ENCODE data around the gene HNRNPM. TPM values are rescaled to one million over a fixed set of nuclear protein-coding genes. Genes with fewer than 3 reads are reported as not detected.

The HNRNPM gene
- polyA plus RNA-seq, 1 donor = 222 TPM

DNA sequence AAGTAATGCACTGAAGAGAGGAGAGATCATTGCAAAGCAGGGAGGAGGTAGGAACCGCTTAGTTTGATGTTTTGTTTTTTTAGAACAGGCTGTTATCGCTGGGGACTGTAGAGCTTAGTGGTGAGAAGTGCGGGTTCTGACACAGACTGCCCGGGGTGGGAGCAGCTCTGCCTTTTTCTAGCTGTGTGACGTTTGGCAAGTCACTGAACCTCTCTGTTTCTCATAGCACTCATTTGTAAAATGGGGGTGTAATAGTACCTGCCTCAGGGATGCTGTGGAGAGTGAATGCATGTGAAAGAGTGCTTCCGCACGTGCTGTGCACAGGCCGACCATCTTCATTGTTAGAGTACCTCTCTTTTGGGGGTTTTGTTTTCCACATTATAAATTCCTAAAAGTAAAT is 38.4 kb downstream of the HNRNPM start:
- Histone ChIP-seq H3K9me3 (ENCODE audit: control insufficient read depth, low read depth, low read length) (peaks cover 4% of the 10 kb centered on the region), H3K27ac (ENCODE audit: low read length) (no peak overlapping the region), H3K36me3 (ENCODE audit: control insufficient read depth, insufficient read depth, low read length) (peaks cover 86% of the 10 kb centered on the region), H3K27me3 (ENCODE audit: control insufficient read depth, insufficient read depth, low read length) (no peaks in the 10 kb centered on the region), H3K4me3 (ENCODE audit: low read length) (no peak overlapping the region), H3K4me1 (ENCODE audit: control insufficient read depth, insufficient read depth, low read length) (no peaks in the 10 kb centered on the region)
- WGBS (ENCODE audit: insufficient coverage, low lambda C conversion rate) = no CpG with 5 or more reads among the region's 8 CpGs
- DNase-seq = no peak

- no peaks in the 10 kb centered on the region for H3K27me3 ChIP-seq (ENCODE audit: control insufficient read depth, insufficient read depth, low read length)
- peaks cover 87% of the 10 kb centered on the region for H3K36me3 ChIP-seq (ENCODE audit: control insufficient read depth, insufficient read depth, low read length)
- H3K27ac ChIP-seq (ENCODE audit: low read length) = no peak overlapping the region
- peaks cover 4% of the 10 kb centered on the region for H3K9me3 ChIP-seq (ENCODE audit: control insufficient read depth, low read depth, low read length)
- DNase-seq = no peak
- no peak overlapping the region for H3K4me3 ChIP-seq (ENCODE audit: low read length)
- no peaks in the 10 kb centered on the region for H3K4me1 ChIP-seq (ENCODE audit: control insufficient read depth, insufficient read depth, low read length)
- WGBS (ENCODE audit: insufficient coverage, low lambda C conversion rate) = no CpG with 5 or more reads among the region's 18 CpGs
These were observed 39.6 kb downstream of the HNRNPM start for GRCh38 chr19:8484331-8484894.

GRCh38 chr19:8485561-8486371 is 41.0 kb downstream of the HNRNPM start:
- Histone ChIP-seq H3K9me3 (ENCODE audit: control insufficient read depth, low read depth, low read length) (peaks cover 4% of the 10 kb centered on the region), H3K4me1 (ENCODE audit: control insufficient read depth, insufficient read depth, low read length) (no peaks in the 10 kb centered on the region), H3K4me3 (ENCODE audit: low read length) (no peak overlapping the region), H3K36me3 (ENCODE audit: control insufficient read depth, insufficient read depth, low read length) (peaks cover 90% of the 10 kb centered on the region), H3K27me3 (ENCODE audit: control insufficient read depth, insufficient read depth, low read length) (no peaks in the 10 kb centered on the region), H3K27ac (ENCODE audit: low read length) (no peak overlapping the region)
- DNase-seq = no peak
- WGBS (ENCODE audit: insufficient coverage, low lambda C conversion rate) = no CpG with 5 or more reads among the region's 62 CpGs

GRCh38 chr19:8486661-8487136 is 41.9 kb downstream of the HNRNPM start:
- H3K4me1 ChIP-seq (ENCODE audit: control insufficient read depth, insufficient read depth, low read length) = no peaks in the 10 kb centered on the region
- H3K27ac ChIP-seq (ENCODE audit: low read length) = no peak overlapping the region
- peaks cover 4% of the 10 kb centered on the region for H3K9me3 ChIP-seq (ENCODE audit: control insufficient read depth, low read depth, low read length)
- peaks cover 82% of the 10 kb centered on the region for H3K36me3 ChIP-seq (ENCODE audit: control insufficient read depth, insufficient read depth, low read length)
- H3K27me3 ChIP-seq (ENCODE audit: control insufficient read depth, insufficient read depth, low read length) = no peaks in the 10 kb centered on the region
- H3K4me3 ChIP-seq (ENCODE audit: low read length) = no peak overlapping the region
- DNase-seq = no peak
- 93% methylated on average over 3 of the region's 16 CpGs for WGBS (ENCODE audit: insufficient coverage, low lambda C conversion rate)

GRCh38 chr19:8487137-8487851 is 42.5 kb downstream of the HNRNPM start:
- H3K27me3 ChIP-seq (ENCODE audit: control insufficient read depth, insufficient read depth, low read length) = no peaks in the 10 kb centered on the region
- no CpG with 5 or more reads among the region's 13 CpGs for WGBS (ENCODE audit: insufficient coverage, low lambda C conversion rate)
- peaks cover 78% of the 10 kb centered on the region for H3K36me3 ChIP-seq (ENCODE audit: control insufficient read depth, insufficient read depth, low read length)
- H3K4me1 ChIP-seq (ENCODE audit: control insufficient read depth, insufficient read depth, low read length) = no peaks in the 10 kb centered on the region
- peaks cover 4% of the 10 kb centered on the region for H3K9me3 ChIP-seq (ENCODE audit: control insufficient read depth, low read depth, low read length)
- no peak overlapping the region for H3K4me3 ChIP-seq (ENCODE audit: low read length)
- no peak for DNase-seq
- H3K27ac ChIP-seq (ENCODE audit: low read length) = no peak overlapping the region

GRCh38 chr19:8488365-8488764 is 43.6 kb downstream of the HNRNPM start:
- no peak for DNase-seq
- Histone ChIP-seq H3K27ac (ENCODE audit: low read length) (no peak overlapping the region), H3K4me1 (ENCODE audit: control insufficient read depth, insufficient read depth, low read length) (no peaks in the 10 kb centered on the region), H3K9me3 (ENCODE audit: control insufficient read depth, low read depth, low read length) (peaks cover 4% of the 10 kb centered on the region), H3K27me3 (ENCODE audit: control insufficient read depth, insufficient read depth, low read length) (no peaks in the 10 kb centered on the region), H3K4me3 (ENCODE audit: low read length) (no peak overlapping the region), H3K36me3 (ENCODE audit: control insufficient read depth, insufficient read depth, low read length) (peaks cover 68% of the 10 kb centered on the region)
- WGBS (ENCODE audit: insufficient coverage, low lambda C conversion rate) = no CpG with 5 or more reads among the region's 15 CpGs

GRCh38 chr19:8489561-8490394 is 45.0 kb downstream of the HNRNPM start:
- H3K27me3 ChIP-seq (ENCODE audit: control insufficient read depth, insufficient read depth, low read length) = no peaks in the 10 kb centered on the region
- no CpG with 5 or more reads among the region's 25 CpGs for WGBS (ENCODE audit: insufficient coverage, low lambda C conversion rate)
- no peak overlapping the region for H3K27ac ChIP-seq (ENCODE audit: low read length)
- peaks cover 56% of the 10 kb centered on the region for H3K36me3 ChIP-seq (ENCODE audit: control insufficient read depth, insufficient read depth, low read length)
- no peak for DNase-seq
- peaks cover 4% of the 10 kb centered on the region for H3K9me3 ChIP-seq (ENCODE audit: control insufficient read depth, low read depth, low read length)
- H3K4me3 ChIP-seq (ENCODE audit: low read length) = no peak overlapping the region
- no peaks in the 10 kb centered on the region for H3K4me1 ChIP-seq (ENCODE audit: control insufficient read depth, insufficient read depth, low read length)

- Histone ChIP-seq H3K27ac (ENCODE audit: low read length) (no peak overlapping the region), H3K9me3 (ENCODE audit: control insufficient read depth, low read depth, low read length) (peaks cover 4% of the 10 kb centered on the region), H3K4me1 (ENCODE audit: control insufficient read depth, insufficient read depth, low read length) (no peaks in the 10 kb centered on the region), H3K36me3 (ENCODE audit: control insufficient read depth, insufficient read depth, low read length) (peaks cover 50% of the 10 kb centered on the region), H3K4me3 (ENCODE audit: low read length) (no peak overlapping the region), H3K27me3 (ENCODE audit: control insufficient read depth, insufficient read depth, low read length) (no peaks in the 10 kb centered on the region)
- DNase-seq = no peak
- WGBS (ENCODE audit: insufficient coverage, low lambda C conversion rate) = no CpG with 5 or more reads among the region's 24 CpGs
These were observed 45.6 kb downstream of the HNRNPM start for GRCh38 chr19:8490395-8490760.

- Histone ChIP-seq H3K9me3 (ENCODE audit: control insufficient read depth, low read depth, low read length) (no peaks in the 10 kb centered on the region), H3K4me1 (ENCODE audit: control insufficient read depth, insufficient read depth, low read length) (no peaks in the 10 kb centered on the region), H3K27me3 (ENCODE audit: control insufficient read depth, insufficient read depth, low read length) (no peaks in the 10 kb centered on the region), H3K27ac (ENCODE audit: low read length) (no peak overlapping the region), H3K36me3 (ENCODE audit: control insufficient read depth, insufficient read depth, low read length) (peaks cover 45% of the 10 kb centered on the region), H3K4me3 (ENCODE audit: low read length) (no peak overlapping the region)
- DNase-seq = no peak
- WGBS (ENCODE audit: insufficient coverage, low lambda C conversion rate) = no CpG with 5 or more reads among the region's 12 CpGs
These were observed 46.1 kb downstream of the HNRNPM start for GRCh38 chr19:8490873-8491272.

DNA sequence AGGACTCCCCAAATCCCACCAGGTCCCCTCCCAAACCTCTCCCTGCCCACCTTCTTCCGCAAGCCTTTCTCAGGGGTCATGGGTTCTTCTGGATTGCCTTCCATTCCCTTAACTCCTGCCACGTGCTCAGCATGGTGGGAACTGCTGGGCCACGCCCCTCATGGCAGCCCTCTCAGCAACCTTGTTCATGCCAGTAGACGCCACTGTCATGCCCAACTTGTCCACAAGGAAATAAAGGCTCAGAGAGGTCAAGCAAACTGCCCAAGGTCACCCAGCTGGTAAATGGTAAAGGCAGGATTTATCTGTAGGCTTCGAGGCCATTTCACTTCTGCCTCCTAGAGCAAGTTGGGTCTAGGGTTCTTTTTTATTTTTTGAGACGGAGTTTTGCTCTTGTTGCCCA is 46.8 kb downstream of the HNRNPM start:
- no peak for DNase-seq
- no peaks in the 10 kb centered on the region for H3K27me3 ChIP-seq (ENCODE audit: control insufficient read depth, insufficient read depth, low read length)
- no peak overlapping the region for H3K4me3 ChIP-seq (ENCODE audit: low read length)
- WGBS (ENCODE audit: insufficient coverage, low lambda C conversion rate) = no CpG with 5 or more reads among the region's 6 CpGs
- H3K27ac ChIP-seq (ENCODE audit: low read length) = no peak overlapping the region
- peaks cover 38% of the 10 kb centered on the region for H3K36me3 ChIP-seq (ENCODE audit: control insufficient read depth, insufficient read depth, low read length)
- no peaks in the 10 kb centered on the region for H3K4me1 ChIP-seq (ENCODE audit: control insufficient read depth, insufficient read depth, low read length)
- no peaks in the 10 kb centered on the region for H3K9me3 ChIP-seq (ENCODE audit: control insufficient read depth, low read depth, low read length)
